Testis (tissue), 2 donors: ENCODE data around the gene MMAB.

Source experiments
- POLR2A ChIP-seq: fragments of 450-650 bp; IDR thresholded peaks from one replicate; pipeline ENCODE4 v1.6.1; 2017; ENCODE audit warnings: antibody characterized with exemption, mild to moderate bottlenecking, moderate library complexity
- TF ChIP-seq, protein P1 (sequence below), 3 experiments: fragments of 450-650 bp in 2 of 3; fragments of 200-600 bp in 1 of 3; sonication (generic) in 1 of 3; IDR thresholded peaks; one replicate each; pipeline ENCODE4 v1.5.1; 2016 to 2019; ENCODE audit warnings: antibody characterized with exemption in 3 of 3, mild to moderate bottlenecking in 2 of 3, moderate library complexity in 1 of 3

GRCh38 chr12:109611223-109611622, 37.9 kb upstream of the MMAB start:
- TF ChIP-seq, protein P1, sequence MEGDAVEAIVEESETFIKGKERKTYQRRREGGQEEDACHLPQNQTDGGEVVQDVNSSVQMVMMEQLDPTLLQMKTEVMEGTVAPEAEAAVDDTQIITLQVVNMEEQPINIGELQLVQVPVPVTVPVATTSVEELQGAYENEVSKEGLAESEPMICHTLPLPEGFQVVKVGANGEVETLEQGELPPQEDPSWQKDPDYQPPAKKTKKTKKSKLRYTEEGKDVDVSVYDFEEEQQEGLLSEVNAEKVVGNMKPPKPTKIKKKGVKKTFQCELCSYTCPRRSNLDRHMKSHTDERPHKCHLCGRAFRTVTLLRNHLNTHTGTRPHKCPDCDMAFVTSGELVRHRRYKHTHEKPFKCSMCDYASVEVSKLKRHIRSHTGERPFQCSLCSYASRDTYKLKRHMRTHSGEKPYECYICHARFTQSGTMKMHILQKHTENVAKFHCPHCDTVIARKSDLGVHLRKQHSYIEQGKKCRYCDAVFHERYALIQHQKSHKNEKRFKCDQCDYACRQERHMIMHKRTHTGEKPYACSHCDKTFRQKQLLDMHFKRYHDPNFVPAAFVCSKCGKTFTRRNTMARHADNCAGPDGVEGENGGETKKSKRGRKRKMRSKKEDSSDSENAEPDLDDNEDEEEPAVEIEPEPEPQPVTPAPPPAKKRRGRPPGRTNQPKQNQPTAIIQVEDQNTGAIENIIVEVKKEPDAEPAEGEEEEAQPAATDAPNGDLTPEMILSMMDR (IDR thresholded peaks at IDR 0.05), result no peak
- no peak for TF ChIP-seq POLR2A
